ENCODE measurements around the gene CR1L.
"Not testable (repeated sequence)": the region's sequence is repeated elsewhere in the genome, so short reads cannot be mapped to it uniquely, and the experiment has no call there.

DNA sequence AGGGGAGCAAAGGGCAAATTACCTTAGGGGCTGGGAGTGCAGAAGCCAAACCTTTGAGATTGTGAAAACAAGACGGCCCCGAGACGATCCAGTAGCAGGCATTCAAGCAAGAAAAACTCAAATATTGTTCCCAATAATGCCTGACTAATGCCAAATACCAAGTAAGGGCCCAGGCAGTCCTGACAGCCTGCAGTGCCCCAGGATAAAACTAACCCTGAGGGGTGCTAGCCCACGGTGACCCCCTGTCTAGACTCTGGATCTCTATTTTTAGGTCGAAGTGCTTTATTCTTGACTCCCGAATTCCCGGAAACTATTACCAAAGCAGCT, 106.5 kb downstream of the CR1L start:
- TF ChIP-seq CTCF (conservative IDR thresholded peaks at IDR 0.05 in 1 of 2, IDR thresholded peaks at IDR 0.05 in 1 of 2; ENCODE audit: low read depth in 1 of 2, low read length in 2 of 2); EZH2 (IDR thresholded peaks at IDR 0.05; ENCODE audit: low read length, missing control alignments): not testable (repeated sequence)
